Thyroid gland (tissue), 4 donors: Measurements from ENCODE around the gene ESYT1.

Experiments used
- CTCF ChIP-seq, 6 experiments: fragments of 200-600 bp in 3 of 6; fragments of 450-650 bp in 3 of 6; sonication (generic) in 3 of 6; IDR thresholded peaks; one replicate each; pipeline ENCODE4 v1.5.1; 2016 to 2019; ENCODE audit warnings: antibody characterized with exemption in 6 of 6, mild to moderate bottlenecking in 2 of 6, inconsistent platforms in 1 of 6, moderate library complexity in 1 of 6
- POLR2A ChIP-seq, 2 donors: fragments of 450-650 bp; IDR thresholded peaks; one replicate each; pipeline ENCODE4 v1.6.1; 2017; ENCODE audit warnings: antibody characterized with exemption in 2 of 2, mild to moderate bottlenecking in 2 of 2, moderate library complexity in 1 of 2

- no peak for TF ChIP-seq CTCF (IDR thresholded peaks at IDR 0.05)
- TF ChIP-seq POLR2A (IDR thresholded peaks at IDR 0.05), result no peak
Observed at GRCh38 chr12:56087220-56087619, 40.8 kb upstream of the ESYT1 start.
